B cell (primary cell): ENCODE measurements around the gene NME5.

ENCODE experiments used
- CTCF ChIP-seq: fragments of 200-600 bp; IDR thresholded peaks from one replicate; pipeline ENCODE4 v1.8.0; 2022; ENCODE audit warnings: antibody characterized with exemption, mild to moderate bottlenecking
- EZH2 ChIP-seq: IDR thresholded peaks from 2 replicates; pipeline ENCODE4 v1.6.1; 2012; ENCODE audit warnings: borderline replicate concordance, low read depth, mild to moderate bottlenecking, moderate library complexity, low read length; ENCODE audit not compliant: insufficient read depth, poor library complexity, severe bottlenecking

GRCh38 chr5:138110266-138110963 lies 28.8 kb downstream of the NME5 start:
- TF ChIP-seq CTCF (no peak), EZH2 (no peak)
